Caco-2 (cell line): ENCODE measurements around the gene CHCHD6. TPM values are rescaled to one million over a fixed set of nuclear protein-coding genes. Genes with fewer than 3 reads are reported as not detected.

Experiments used
- BruUV-seq: library from RNA; stranded (reverse); fragments of 400-500 nt; replicated peaks from 2 replicates; lab custom pipeline; 2021; lab: Mats Ljungman, UMichigan
- CTCF ChIA-PET: fragments of 300-600 bp; sonication (Branson Sonifier 250); formaldehyde crosslinking; loops from one replicate; lab custom pipeline; 2022; ENCODE audit warnings: antibody characterized with exemption; lab: Charles Lee
- POLR2A ChIA-PET: fragments of 300-600 bp; sonication (Branson Sonifier 250); formaldehyde crosslinking; loops from one replicate; lab custom pipeline; 2022; ENCODE audit warnings: antibody characterized with exemption; lab: Charles Lee
- DNase-seq, 2 experiments: peaks; one replicate each; pipeline versions ENCODE4 v3.0.0 to v3.0.0-alpha.2; 2020 to 2022
- H3K27me3 ChIP-seq: replicated peaks from 2 replicates; pipeline ENCODE4 v1.6.0; 2011; ENCODE audit warnings: low read length; ENCODE audit not compliant: control insufficient read depth, insufficient read depth
- H3K36me3 ChIP-seq: 2 replicates; pipeline ENCODE4 v1.5.1; 2011; ENCODE audit warnings: low read length; ENCODE audit not compliant: control insufficient read depth, insufficient read depth
- H3K4me1 ChIP-seq: fragments of 250-450 bp; sonication (Bioruptor Pico); 2 replicates; pipeline ENCODE4 v1.5.1; 2020; ENCODE audit warnings: mild to moderate bottlenecking
- H3K4me3 ChIP-seq: 2 replicates; pipeline ENCODE4 v1.5.1; 2011; ENCODE audit warnings: low read depth, mild to moderate bottlenecking, control low read depth, low read length
- H3K9me3 ChIP-seq: fragments of 250-450 bp; sonication (Bioruptor Pico); 2 replicates; pipeline ENCODE4 v1.5.1; 2020; ENCODE audit warnings: mild to moderate bottlenecking, moderate library complexity
- H3K27ac Mint-ChIP-seq: one replicate; pipeline ENCODE4 v1.8.0; 2022; ENCODE audit warnings: mixed read lengths; ENCODE audit not compliant: unreplicated experiment
- H3K27me3 Mint-ChIP-seq: one replicate; pipeline ENCODE4 v1.8.0; 2022; ENCODE audit warnings: mixed read lengths; ENCODE audit not compliant: insufficient read depth, unreplicated experiment
- H3K36me3 Mint-ChIP-seq: one replicate; pipeline ENCODE4 v1.8.0; 2022; ENCODE audit warnings: mild to moderate bottlenecking, mixed read lengths; ENCODE audit not compliant: insufficient read depth, unreplicated experiment
- H3K4me1 Mint-ChIP-seq: one replicate; pipeline ENCODE4 v1.8.0; 2022; ENCODE audit warnings: low read depth, mixed read lengths; ENCODE audit not compliant: unreplicated experiment
- H3K4me3 Mint-ChIP-seq: one replicate; pipeline ENCODE4 v1.8.0; 2022; ENCODE audit warnings: mild to moderate bottlenecking, moderate library complexity, mixed read lengths; ENCODE audit not compliant: unreplicated experiment
- H3K9me3 Mint-ChIP-seq: one replicate; pipeline ENCODE4 v1.8.0; 2022; ENCODE audit warnings: mixed read lengths; ENCODE audit not compliant: unreplicated experiment
- intact Hi-C: fragments of 100-400 bp; cut with micrococcal nuclease; formaldehyde crosslinking; loops from one replicate; pipeline ENCODE4 v1.10.0; 2022; ENCODE audit not compliant: unreplicated experiment
- total RNA-seq: library from RNA; stranded (reverse); gene quantifications from 2 replicates; pipeline ENCODE4 v1.2.3, GENCODE V29; 2022
- TF ChIP-seq, protein P1 (sequence below), 2 experiments: fragments of 200-600 bp in 1 of 2; IDR thresholded peaks; 1 replicate in 1 of 2; 2 replicates in 1 of 2; pipeline versions ENCODE4 v1.5.1 to v1.8.0; 2011 to 2022; ENCODE audit warnings: antibody characterized with exemption in 1 of 2, control low read depth in 1 of 2, inconsistent platforms in 1 of 2, low read depth in 1 of 2, low read length in 1 of 2, mild to moderate bottlenecking in 1 of 2, moderate library complexity in 1 of 2; ENCODE audit not compliant: insufficient read depth in 1 of 2, severe bottlenecking in 1 of 2, unreplicated experiment in 1 of 2

The CHCHD6 gene
- total RNA-seq, 1 experiment from 2014 or later = 49.5 TPM

DNA sequence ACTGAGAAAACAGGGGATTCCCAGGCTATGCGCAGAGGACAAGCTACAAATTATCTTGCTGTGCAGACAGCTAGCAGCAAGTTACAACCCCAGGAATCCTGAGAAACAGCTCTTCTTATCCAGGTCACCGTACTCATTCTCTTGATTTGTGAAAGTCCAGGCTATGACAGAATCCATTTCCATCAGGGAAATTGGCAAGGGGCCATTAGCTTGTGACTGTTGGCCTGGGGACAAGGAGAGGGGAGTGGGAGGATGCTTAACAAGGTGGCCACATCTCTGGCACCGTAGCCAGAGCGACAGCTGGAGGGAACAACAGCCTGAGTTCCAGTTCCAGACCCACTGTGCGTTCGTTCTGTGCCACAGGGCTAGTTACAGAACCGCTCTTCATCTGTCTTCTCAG is 233.9 kb downstream of the CHCHD6 start:
- peaks cover 17% of the 10 kb centered on the region for H3K4me1 ChIP-seq
- Mint-ChIP-seq H3K27ac (peak overlapping the region; percentile 58), H3K9me3 (no peaks in the 10 kb centered on the region), H3K36me3 (peaks cover 6% of the 10 kb centered on the region), H3K4me3 (no peak overlapping the region), H3K4me1 (peaks cover 22% of the 10 kb centered on the region), H3K27me3 (no peaks in the 10 kb centered on the region)
- intact Hi-C loops = no loop called here
- no peak for DNase-seq
- TF ChIP-seq, protein P1, sequence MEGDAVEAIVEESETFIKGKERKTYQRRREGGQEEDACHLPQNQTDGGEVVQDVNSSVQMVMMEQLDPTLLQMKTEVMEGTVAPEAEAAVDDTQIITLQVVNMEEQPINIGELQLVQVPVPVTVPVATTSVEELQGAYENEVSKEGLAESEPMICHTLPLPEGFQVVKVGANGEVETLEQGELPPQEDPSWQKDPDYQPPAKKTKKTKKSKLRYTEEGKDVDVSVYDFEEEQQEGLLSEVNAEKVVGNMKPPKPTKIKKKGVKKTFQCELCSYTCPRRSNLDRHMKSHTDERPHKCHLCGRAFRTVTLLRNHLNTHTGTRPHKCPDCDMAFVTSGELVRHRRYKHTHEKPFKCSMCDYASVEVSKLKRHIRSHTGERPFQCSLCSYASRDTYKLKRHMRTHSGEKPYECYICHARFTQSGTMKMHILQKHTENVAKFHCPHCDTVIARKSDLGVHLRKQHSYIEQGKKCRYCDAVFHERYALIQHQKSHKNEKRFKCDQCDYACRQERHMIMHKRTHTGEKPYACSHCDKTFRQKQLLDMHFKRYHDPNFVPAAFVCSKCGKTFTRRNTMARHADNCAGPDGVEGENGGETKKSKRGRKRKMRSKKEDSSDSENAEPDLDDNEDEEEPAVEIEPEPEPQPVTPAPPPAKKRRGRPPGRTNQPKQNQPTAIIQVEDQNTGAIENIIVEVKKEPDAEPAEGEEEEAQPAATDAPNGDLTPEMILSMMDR (IDR thresholded peaks at IDR 0.05; ENCODE audit: insufficient read depth in 1 of 2, low read depth in 1 of 2, low read length in 1 of 2, severe bottlenecking in 1 of 2, unreplicated experiment in 1 of 2) = no peak
- ChIA-PET CTCF (no interaction called here), POLR2A (no interaction called here)
- H3K27me3 ChIP-seq = no peaks in the 10 kb centered on the region
- H3K4me3 ChIP-seq = no peak overlapping the region
- BruUV-seq = no TSS peak
- H3K36me3 ChIP-seq = no peaks in the 10 kb centered on the region
- no peaks in the 10 kb centered on the region for H3K9me3 ChIP-seq

DNA sequence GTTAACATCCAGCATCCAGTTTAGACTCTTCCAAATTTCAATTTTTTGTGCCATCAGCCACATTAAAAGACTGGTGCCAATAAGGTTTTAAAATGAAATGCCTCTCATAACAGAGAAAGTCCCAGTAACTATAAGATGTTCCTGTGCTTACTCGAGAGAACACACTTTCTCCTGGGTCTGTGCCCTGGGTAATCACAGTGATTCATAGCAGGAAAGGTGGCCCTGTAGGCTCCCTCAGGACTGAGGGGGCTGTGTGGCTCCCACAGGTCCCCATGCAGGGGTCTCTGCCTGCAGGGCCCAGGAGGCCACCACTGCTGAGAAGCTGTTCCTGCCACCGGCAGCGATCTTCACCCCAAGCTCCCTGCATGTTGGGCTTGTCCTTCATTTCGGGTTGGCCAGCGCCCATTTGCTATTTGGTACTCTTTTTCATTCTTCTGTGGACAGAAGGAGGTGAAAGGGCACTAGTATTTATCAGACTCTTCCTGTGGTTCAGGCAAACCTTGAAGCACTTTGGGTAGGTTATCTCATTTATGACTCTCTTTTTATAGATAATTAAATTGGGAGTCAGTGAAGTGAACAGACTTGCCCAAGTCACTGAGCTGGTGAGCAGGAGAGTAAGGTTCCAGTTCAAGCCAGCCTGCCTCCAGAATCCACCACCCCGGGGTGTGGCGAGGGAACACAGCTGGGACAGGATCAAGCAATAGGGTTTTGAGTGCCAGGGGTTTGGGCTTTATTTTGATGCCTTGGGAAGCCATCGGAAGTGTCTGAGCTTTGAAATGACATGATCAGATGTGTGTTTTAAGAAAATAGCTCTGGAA is 234.7 kb downstream of the CHCHD6 start:
- DNase-seq = no peak
- no peaks in the 10 kb centered on the region for H3K27me3 Mint-ChIP-seq
- POLR2A ChIA-PET = no interaction called here
- Histone ChIP-seq H3K9me3 (no peaks in the 10 kb centered on the region), H3K4me1 (peaks cover 13% of the 10 kb centered on the region), H3K27me3 (no peaks in the 10 kb centered on the region), H3K4me3 (no peak overlapping the region), H3K36me3 (no peaks in the 10 kb centered on the region)
- peaks cover 16% of the 10 kb centered on the region for H3K4me1 Mint-ChIP-seq
- BruUV-seq = no TSS peak
- peak overlapping the region; percentile 58 for H3K27ac Mint-ChIP-seq
- no peak overlapping the region for H3K4me3 Mint-ChIP-seq
- CTCF ChIA-PET = no interaction called here
- H3K9me3 Mint-ChIP-seq = no peaks in the 10 kb centered on the region
- TF ChIP-seq, protein P1 (IDR thresholded peaks at IDR 0.05; ENCODE audit: insufficient read depth in 1 of 2, low read depth in 1 of 2, low read length in 1 of 2, severe bottlenecking in 1 of 2, unreplicated experiment in 1 of 2) = no peak
- H3K36me3 Mint-ChIP-seq = peaks cover 6% of the 10 kb centered on the region
- intact Hi-C loops = no loop called here

DNA sequence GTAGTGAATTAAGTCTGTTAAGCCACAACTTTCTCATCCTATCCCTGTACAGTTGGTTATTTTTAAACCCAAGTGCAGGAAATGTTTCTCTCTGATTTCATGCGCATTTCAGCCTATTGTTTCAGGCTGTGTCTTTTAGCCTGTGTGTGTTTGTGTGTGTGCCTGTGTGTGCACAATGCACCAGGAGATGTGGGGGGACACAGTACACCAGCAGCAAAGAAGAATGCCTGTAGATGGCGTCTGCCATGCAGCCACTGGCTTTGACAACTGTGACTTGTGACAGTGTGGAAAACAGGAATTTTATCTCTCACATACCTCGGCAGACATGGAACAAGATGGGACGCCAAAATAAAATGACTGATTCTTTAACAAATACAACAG is 235.3 kb downstream of the CHCHD6 start:
- TF ChIP-seq, protein P1 (IDR thresholded peaks at IDR 0.05; ENCODE audit: insufficient read depth in 1 of 2, low read depth in 1 of 2, low read length in 1 of 2, severe bottlenecking in 1 of 2, unreplicated experiment in 1 of 2) = peak in 1 of 2 experiments; percentile 39
- Histone ChIP-seq H3K27me3 (no peaks in the 10 kb centered on the region), H3K4me1 (peaks cover 8% of the 10 kb centered on the region), H3K4me3 (no peak overlapping the region), H3K36me3 (no peaks in the 10 kb centered on the region), H3K9me3 (no peaks in the 10 kb centered on the region)
- Mint-ChIP-seq H3K27ac (no peak overlapping the region), H3K36me3 (peaks cover 6% of the 10 kb centered on the region), H3K4me1 (peaks cover 10% of the 10 kb centered on the region), H3K9me3 (no peaks in the 10 kb centered on the region), H3K4me3 (no peak overlapping the region), H3K27me3 (no peaks in the 10 kb centered on the region)
- POLR2A ChIA-PET = no interaction called here
- CTCF ChIA-PET = no interaction called here
- no peak for DNase-seq
- no TSS peak for BruUV-seq
- intact Hi-C loops = no loop called here
